Panc1 (cell line): ENCODE results near the gene TTLL5. TPM values are rescaled to one million over a fixed set of nuclear protein-coding genes. Genes with fewer than 3 reads are reported as not detected.

Experiments
- ATAC-seq: fragments of 200-7000 bp; cut with Tn5 transposase; 2 replicates; pipeline ENCODE4 v1.9.1; 2020; ENCODE audit warnings: mild to moderate bottlenecking, moderate library complexity
- BruUV-seq: library from RNA; stranded (reverse); fragments of 400-500 nt; replicated peaks from 2 replicates; lab custom pipeline; 2021; lab: Mats Ljungman, UMichigan
- CTCF ChIA-PET: fragments of 300-600 bp; sonication (Branson Sonifier 250); formaldehyde crosslinking; loops from one replicate; lab custom pipeline; 2022; ENCODE audit warnings: antibody characterized with exemption; lab: Charles Lee
- POLR2A ChIA-PET: fragments of 300-600 bp; sonication (Branson Sonifier 250); formaldehyde crosslinking; loops from one replicate; lab custom pipeline; 2022; ENCODE audit warnings: antibody characterized with exemption; lab: Charles Lee
- DNase-seq: peaks from one replicate; pipeline ENCODE4 v3.0.0-alpha.2; 2010; ENCODE audit warnings: low read depth, low spot score
- H3K27ac ChIP-seq: 2 replicates; pipeline ENCODE4 v1.5.1; 2011; ENCODE audit warnings: mild to moderate bottlenecking, low read length, inconsistent platforms
- H3K27me3 ChIP-seq: fragments of 200-500 bp; sonication (Bioruptor generic); 2 replicates; pipeline ENCODE4 v1.6.0; 2014; ENCODE audit warnings: low read length, inconsistent platforms; ENCODE audit not compliant: control insufficient read depth, insufficient read depth
- H3K36me3 ChIP-seq: fragments of 200-500 bp; sonication (Bioruptor generic); 2 replicates; pipeline ENCODE4 v1.5.1; 2014; ENCODE audit warnings: inconsistent platforms, mild to moderate bottlenecking, low read length, moderate library complexity; ENCODE audit not compliant: control insufficient read depth, insufficient read depth
- H3K4me1 ChIP-seq: 2 replicates; pipeline ENCODE4 v1.5.1; 2011; ENCODE audit warnings: inconsistent platforms, mild to moderate bottlenecking, low read length, moderate library complexity; ENCODE audit not compliant: control insufficient read depth, insufficient read depth
- H3K4me3 ChIP-seq, 2 experiments: 2 replicates each; pipeline ENCODE4 v1.5.1; 2011 to 2012; ENCODE audit warnings: low read depth in 2 of 2, low read length in 2 of 2, mild to moderate bottlenecking in 2 of 2, inconsistent platforms in 1 of 2, moderate library complexity in 1 of 2
- H3K9me3 ChIP-seq: fragments of 200-500 bp; sonication (Bioruptor generic); 2 replicates; pipeline ENCODE4 v1.5.1; 2014; ENCODE audit warnings: low read depth, mild to moderate bottlenecking, inconsistent platforms, low read length, moderate library complexity; ENCODE audit not compliant: control insufficient read depth, insufficient read depth
- POLR2AphosphoS5 ChIP-seq: IDR thresholded peaks from 2 replicates; pipeline ENCODE4 v1.6.1; 2012; ENCODE audit warnings: mild to moderate bottlenecking, low read depth, low read length, moderate library complexity
- SIN3A ChIP-seq: IDR thresholded peaks from 2 replicates; pipeline ENCODE4 v1.6.1; 2012; ENCODE audit warnings: low read depth, mild to moderate bottlenecking, low read length, moderate library complexity, borderline replicate concordance; ENCODE audit not compliant: insufficient read depth
- TCF7L2 ChIP-seq: IDR thresholded peaks from 2 replicates; pipeline ENCODE4 v1.6.1; 2011; ENCODE audit warnings: mild to moderate bottlenecking, low read depth, low read length, inconsistent platforms
- in situ Hi-C: cut with HindIII; loops from 2 replicates; pipeline ENCODE4 v1.10.0; 2016; ENCODE audit warnings: low sequenced_read_pairs, low pct_unique_long_range_greater_than_20kb
- intact Hi-C: fragments of 100-400 bp; cut with micrococcal nuclease; formaldehyde crosslinking; loops from one replicate; pipeline ENCODE4 v1.10.0; 2022; ENCODE audit not compliant: unreplicated experiment
- total RNA-seq: library from RNA; stranded (reverse); gene quantifications from one replicate; pipeline ENCODE4 v1.2.1, GENCODE V29; 2021; ENCODE audit not compliant: unreplicated experiment
- TF ChIP-seq, protein P1 (sequence below), 2 experiments: IDR thresholded peaks; 2 replicates each; pipeline ENCODE4 v1.6.1; 2011 to 2012; ENCODE audit warnings: low read depth in 2 of 2, control low read depth in 1 of 2, low read length in 1 of 2, mild to moderate bottlenecking in 1 of 2, moderate library complexity in 1 of 2; ENCODE audit not compliant: insufficient read depth in 1 of 2
- TF ChIP-seq, protein P2 (sequence below): fragments of 450-650 bp; IDR thresholded peaks from 2 replicates; pipeline ENCODE4 v1.5.1; 2017; ENCODE audit warnings: mild to moderate bottlenecking

The TTLL5 gene
- total RNA-seq, 1 experiment from 2014 or later, result 23.5 TPM

DNA sequence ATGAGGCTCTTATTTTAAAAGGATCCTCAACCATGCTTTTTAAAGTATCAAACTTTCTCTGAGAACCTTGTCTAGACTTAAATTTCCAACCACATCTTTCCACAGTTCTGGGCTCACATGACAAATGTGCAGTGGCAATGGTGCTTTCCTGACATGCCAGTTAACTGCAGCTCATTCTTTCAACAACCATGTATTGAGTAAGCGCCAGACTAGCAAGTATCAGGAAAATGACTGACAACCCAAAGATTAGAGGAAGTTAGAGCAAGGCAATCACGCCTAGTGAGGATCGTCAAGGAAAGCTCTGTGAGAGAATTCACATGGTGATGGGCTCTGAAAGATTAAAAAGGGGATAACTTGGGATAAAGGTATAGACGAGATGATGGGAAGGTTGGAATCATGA lies 46.9 kb upstream of the TTLL5 start:
- BruUV-seq, result no TSS peak
- H3K27me3 ChIP-seq, result no peaks in the 10 kb centered on the region
- in situ Hi-C loops (no loop called here), intact Hi-C loops (no loop called here)
- DNase-seq (no peak), ATAC-seq (no peak)
- no peak for TF ChIP-seq POLR2AphosphoS5
- TF ChIP-seq SIN3A, result no peak
- TF ChIP-seq, protein P1, sequence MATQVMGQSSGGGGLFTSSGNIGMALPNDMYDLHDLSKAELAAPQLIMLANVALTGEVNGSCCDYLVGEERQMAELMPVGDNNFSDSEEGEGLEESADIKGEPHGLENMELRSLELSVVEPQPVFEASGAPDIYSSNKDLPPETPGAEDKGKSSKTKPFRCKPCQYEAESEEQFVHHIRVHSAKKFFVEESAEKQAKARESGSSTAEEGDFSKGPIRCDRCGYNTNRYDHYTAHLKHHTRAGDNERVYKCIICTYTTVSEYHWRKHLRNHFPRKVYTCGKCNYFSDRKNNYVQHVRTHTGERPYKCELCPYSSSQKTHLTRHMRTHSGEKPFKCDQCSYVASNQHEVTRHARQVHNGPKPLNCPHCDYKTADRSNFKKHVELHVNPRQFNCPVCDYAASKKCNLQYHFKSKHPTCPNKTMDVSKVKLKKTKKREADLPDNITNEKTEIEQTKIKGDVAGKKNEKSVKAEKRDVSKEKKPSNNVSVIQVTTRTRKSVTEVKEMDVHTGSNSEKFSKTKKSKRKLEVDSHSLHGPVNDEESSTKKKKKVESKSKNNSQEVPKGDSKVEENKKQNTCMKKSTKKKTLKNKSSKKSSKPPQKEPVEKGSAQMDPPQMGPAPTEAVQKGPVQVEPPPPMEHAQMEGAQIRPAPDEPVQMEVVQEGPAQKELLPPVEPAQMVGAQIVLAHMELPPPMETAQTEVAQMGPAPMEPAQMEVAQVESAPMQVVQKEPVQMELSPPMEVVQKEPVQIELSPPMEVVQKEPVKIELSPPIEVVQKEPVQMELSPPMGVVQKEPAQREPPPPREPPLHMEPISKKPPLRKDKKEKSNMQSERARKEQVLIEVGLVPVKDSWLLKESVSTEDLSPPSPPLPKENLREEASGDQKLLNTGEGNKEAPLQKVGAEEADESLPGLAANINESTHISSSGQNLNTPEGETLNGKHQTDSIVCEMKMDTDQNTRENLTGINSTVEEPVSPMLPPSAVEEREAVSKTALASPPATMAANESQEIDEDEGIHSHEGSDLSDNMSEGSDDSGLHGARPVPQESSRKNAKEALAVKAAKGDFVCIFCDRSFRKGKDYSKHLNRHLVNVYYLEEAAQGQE (IDR thresholded peaks at IDR 0.05; ENCODE audit: insufficient read depth in 1 of 2, low read depth in 2 of 2, low read length in 1 of 2), result no peak
- TF ChIP-seq, protein P2, sequence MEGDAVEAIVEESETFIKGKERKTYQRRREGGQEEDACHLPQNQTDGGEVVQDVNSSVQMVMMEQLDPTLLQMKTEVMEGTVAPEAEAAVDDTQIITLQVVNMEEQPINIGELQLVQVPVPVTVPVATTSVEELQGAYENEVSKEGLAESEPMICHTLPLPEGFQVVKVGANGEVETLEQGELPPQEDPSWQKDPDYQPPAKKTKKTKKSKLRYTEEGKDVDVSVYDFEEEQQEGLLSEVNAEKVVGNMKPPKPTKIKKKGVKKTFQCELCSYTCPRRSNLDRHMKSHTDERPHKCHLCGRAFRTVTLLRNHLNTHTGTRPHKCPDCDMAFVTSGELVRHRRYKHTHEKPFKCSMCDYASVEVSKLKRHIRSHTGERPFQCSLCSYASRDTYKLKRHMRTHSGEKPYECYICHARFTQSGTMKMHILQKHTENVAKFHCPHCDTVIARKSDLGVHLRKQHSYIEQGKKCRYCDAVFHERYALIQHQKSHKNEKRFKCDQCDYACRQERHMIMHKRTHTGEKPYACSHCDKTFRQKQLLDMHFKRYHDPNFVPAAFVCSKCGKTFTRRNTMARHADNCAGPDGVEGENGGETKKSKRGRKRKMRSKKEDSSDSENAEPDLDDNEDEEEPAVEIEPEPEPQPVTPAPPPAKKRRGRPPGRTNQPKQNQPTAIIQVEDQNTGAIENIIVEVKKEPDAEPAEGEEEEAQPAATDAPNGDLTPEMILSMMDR, result no peak
- TF ChIP-seq TCF7L2, result no peak
- CTCF ChIA-PET, result no interaction called here
- no peaks in the 10 kb centered on the region for H3K36me3 ChIP-seq
- H3K4me3 ChIP-seq, result no peak overlapping the region
- H3K4me1 ChIP-seq, result no peaks in the 10 kb centered on the region
- POLR2A ChIA-PET, result no interaction called here
- H3K27ac ChIP-seq, result no peak overlapping the region
- H3K9me3 ChIP-seq, result no peaks in the 10 kb centered on the region

DNA sequence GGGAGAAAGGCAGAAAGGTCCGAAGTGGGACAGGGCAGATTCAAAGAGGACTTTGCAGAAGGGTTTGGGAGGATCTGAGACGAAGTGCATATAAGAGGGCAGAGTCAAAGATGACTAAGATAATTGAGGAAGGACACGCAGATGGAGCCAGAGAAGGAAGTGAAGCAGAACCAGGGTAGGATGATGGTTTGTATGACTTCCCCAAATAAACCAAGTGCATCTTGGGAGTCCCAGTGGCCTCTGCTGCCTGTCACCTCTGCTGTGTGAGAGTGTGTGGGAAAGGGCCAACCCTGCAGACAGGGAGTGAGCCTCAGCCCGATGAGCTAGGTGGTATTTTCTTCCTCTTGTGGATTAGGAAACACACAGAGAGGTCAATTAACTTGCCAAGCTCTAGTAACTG lies 45.8 kb upstream of the TTLL5 start:
- POLR2A ChIA-PET, result no interaction called here
- H3K27ac ChIP-seq, result no peak overlapping the region

More for the DNA sequence above, 45.8 kb upstream of the TTLL5 start:
- ATAC-seq (no peak), DNase-seq (no peak)
- no peaks in the 10 kb centered on the region for H3K27me3 ChIP-seq
- CTCF ChIA-PET, result no interaction called here
- H3K4me1 ChIP-seq, result no peaks in the 10 kb centered on the region
- no peak overlapping the region for H3K4me3 ChIP-seq
- intact Hi-C loops (no loop called here), in situ Hi-C loops (no loop called here)
- no peaks in the 10 kb centered on the region for H3K36me3 ChIP-seq
- H3K9me3 ChIP-seq, result no peaks in the 10 kb centered on the region
- TF ChIP-seq POLR2AphosphoS5 (no peak), SIN3A (no peak), TCF7L2 (no peak)
- TF ChIP-seq, protein P2, result no peak
- TF ChIP-seq, protein P1 (IDR thresholded peaks at IDR 0.05; ENCODE audit: insufficient read depth in 1 of 2, low read depth in 2 of 2, low read length in 1 of 2), result no peak
- BruUV-seq, result no TSS peak
